Renal cortex interstitium (tissue), 11 donors: Measurements from ENCODE around the gene CNN3. TPM values are rescaled to one million over a fixed set of nuclear protein-coding genes. Genes with fewer than 3 reads are reported as not detected.
A peak's percentile ranks its signal among the peaks of the same experiment; 100 is the strongest.

ENCODE experiments used
- DNase-seq, 11 donors: peaks; one replicate each; pipeline ENCODE4 v3.0.0-alpha.2; 2013; ENCODE audit warnings: low read depth in 9 of 11, low spot score in 4 of 11; ENCODE audit errors: extremely low read depth in 1 of 11
- polyA plus RNA-seq, 3 donors: library from polyadenylated mRNA; unstranded; fragments of 120-200 nt; gene quantifications; one replicate each; pipeline ENCODE4 v1.2.1, GENCODE V29; 2013; ENCODE audit not compliant: insufficient read length in 3 of 3

CNN3 gene
- polyA plus RNA-seq, 3 donors = 318 to 380 (median 351) TPM

GRCh38 chr1:94907136-94907535 lies 19.8 kb downstream of the CNN3 start:
- DNase-seq = no peak

GRCh38 chr1:94906382-94906781 lies 20.5 kb downstream of the CNN3 start:
- no peak for DNase-seq

- no peak for DNase-seq
Observed at GRCh38 chr1:94905207-94905606, 21.7 kb downstream of the CNN3 start.

GRCh38 chr1:94903280-94904009 lies 23.5 kb downstream of the CNN3 start:
- DNase-seq = no peak

- no peak for DNase-seq
Observed at GRCh38 chr1:94901841-94902240, 25.1 kb downstream of the CNN3 start.

- DNase-seq = no peak
Observed at GRCh38 chr1:94899756-94900155, 27.2 kb downstream of the CNN3 start.

GRCh38 chr1:94898491-94899385 lies 28.2 kb downstream of the CNN3 start:
- DNase-seq = no peak

GRCh38 chr1:94895518-94895917 lies 31.4 kb downstream of the CNN3 start:
- DNase-seq = no peak

- no peak for DNase-seq
Observed at GRCh38 chr1:94894630-94895029, 32.3 kb downstream of the CNN3 start.

GRCh38 chr1:94892604-94893254 lies 34.2 kb downstream of the CNN3 start:
- no peak for DNase-seq

GRCh38 chr1:94888201-94888600 lies 38.7 kb downstream of the CNN3 start:
- DNase-seq = no peak

- DNase-seq = no peak
Observed at GRCh38 chr1:94887603-94888171, 39.2 kb downstream of the CNN3 start.

GRCh38 chr1:94887106-94887505 lies 39.8 kb downstream of the CNN3 start:
- DNase-seq = no peak

- DNase-seq = no peak
Observed at GRCh38 chr1:94886361-94886760, 40.5 kb downstream of the CNN3 start.

- no peak for DNase-seq
Observed at GRCh38 chr1:94884507-94884906, 42.4 kb downstream of the CNN3 start.

GRCh38 chr1:94884106-94884505 lies 42.8 kb downstream of the CNN3 start:
- peak in 4 of 11 donors; percentile 61 to 77 (median 64) for DNase-seq

- no peak for DNase-seq
Observed at GRCh38 chr1:94883691-94884090, 43.2 kb downstream of the CNN3 start.

- DNase-seq = no peak
Observed at GRCh38 chr1:94878329-94878728, 48.6 kb downstream of the CNN3 start.

GRCh38 chr1:94876362-94876761 lies 50.5 kb downstream of the CNN3 start:
- no peak for DNase-seq

- no peak for DNase-seq
Observed at GRCh38 chr1:94875794-94876193, 51.1 kb downstream of the CNN3 start.
